ENCODE data around the gene SPTBN1. TPM values are rescaled to one million over a fixed set of nuclear protein-coding genes. Genes with fewer than 3 reads are reported as not detected.

The SPTBN1 gene
- total RNA-seq, 1 experiment from 2014 or later, result 88.8 TPM

- no peak for DNase-seq (ENCODE audit: low read depth)
These were observed 134.3 kb downstream of the SPTBN1 start for GRCh38 chr2:54590216-54591120.

- no peak for DNase-seq (ENCODE audit: low read depth)
These were observed 135.4 kb downstream of the SPTBN1 start for GRCh38 chr2:54591551-54591950.

- no peak for DNase-seq (ENCODE audit: low read depth)
These were observed 137.1 kb downstream of the SPTBN1 start for GRCh38 chr2:54593249-54593648.

GRCh38 chr2:54594048-54594447 is 137.9 kb downstream of the SPTBN1 start:
- no peak for DNase-seq (ENCODE audit: low read depth)

- no peak for DNase-seq (ENCODE audit: low read depth)
These were observed 139.2 kb downstream of the SPTBN1 start for GRCh38 chr2:54595161-54595803.

GRCh38 chr2:54595999-54596902 is 140.1 kb downstream of the SPTBN1 start:
- DNase-seq (ENCODE audit: low read depth), result no peak

- DNase-seq (ENCODE audit: low read depth), result no peak
These were observed 141.2 kb downstream of the SPTBN1 start for GRCh38 chr2:54597153-54597848.

GRCh38 chr2:54598347-54599325 is 142.5 kb downstream of the SPTBN1 start:
- DNase-seq (ENCODE audit: low read depth), result no peak

GRCh38 chr2:54599326-54599710 is 143.2 kb downstream of the SPTBN1 start:
- peak; percentile 51 for DNase-seq (ENCODE audit: low read depth)

- DNase-seq (ENCODE audit: low read depth), result peak; percentile 32
These were observed 143.8 kb downstream of the SPTBN1 start for GRCh38 chr2:54599914-54600313.

- peak; percentile 58 for DNase-seq (ENCODE audit: low read depth)
These were observed 145.2 kb downstream of the SPTBN1 start for GRCh38 chr2:54601339-54601738.

GRCh38 chr2:54602736-54603322 is 146.7 kb downstream of the SPTBN1 start:
- DNase-seq (ENCODE audit: low read depth), result no peak

- no peak for DNase-seq (ENCODE audit: low read depth)
These were observed 147.2 kb downstream of the SPTBN1 start for GRCh38 chr2:54603357-54603756.

- no peak for DNase-seq (ENCODE audit: low read depth)
These were observed 147.7 kb downstream of the SPTBN1 start for GRCh38 chr2:54603796-54604195.

- no peak for DNase-seq (ENCODE audit: low read depth)
These were observed 148.7 kb downstream of the SPTBN1 start for GRCh38 chr2:54604871-54605270.

- DNase-seq (ENCODE audit: low read depth), result no peak
These were observed 149.7 kb downstream of the SPTBN1 start for GRCh38 chr2:54605836-54606235.

GRCh38 chr2:54606393-54606958 is 150.3 kb downstream of the SPTBN1 start:
- no peak for DNase-seq (ENCODE audit: low read depth)

- no peak for DNase-seq (ENCODE audit: low read depth)
These were observed 152.1 kb downstream of the SPTBN1 start for GRCh38 chr2:54608224-54608623.

- no peak for DNase-seq (ENCODE audit: low read depth)
These were observed 153.1 kb downstream of the SPTBN1 start for GRCh38 chr2:54609241-54609640.

Data from M059J (cell line).